ENCODE data around the gene HDLBP.

Gene HDLBP

DNA sequence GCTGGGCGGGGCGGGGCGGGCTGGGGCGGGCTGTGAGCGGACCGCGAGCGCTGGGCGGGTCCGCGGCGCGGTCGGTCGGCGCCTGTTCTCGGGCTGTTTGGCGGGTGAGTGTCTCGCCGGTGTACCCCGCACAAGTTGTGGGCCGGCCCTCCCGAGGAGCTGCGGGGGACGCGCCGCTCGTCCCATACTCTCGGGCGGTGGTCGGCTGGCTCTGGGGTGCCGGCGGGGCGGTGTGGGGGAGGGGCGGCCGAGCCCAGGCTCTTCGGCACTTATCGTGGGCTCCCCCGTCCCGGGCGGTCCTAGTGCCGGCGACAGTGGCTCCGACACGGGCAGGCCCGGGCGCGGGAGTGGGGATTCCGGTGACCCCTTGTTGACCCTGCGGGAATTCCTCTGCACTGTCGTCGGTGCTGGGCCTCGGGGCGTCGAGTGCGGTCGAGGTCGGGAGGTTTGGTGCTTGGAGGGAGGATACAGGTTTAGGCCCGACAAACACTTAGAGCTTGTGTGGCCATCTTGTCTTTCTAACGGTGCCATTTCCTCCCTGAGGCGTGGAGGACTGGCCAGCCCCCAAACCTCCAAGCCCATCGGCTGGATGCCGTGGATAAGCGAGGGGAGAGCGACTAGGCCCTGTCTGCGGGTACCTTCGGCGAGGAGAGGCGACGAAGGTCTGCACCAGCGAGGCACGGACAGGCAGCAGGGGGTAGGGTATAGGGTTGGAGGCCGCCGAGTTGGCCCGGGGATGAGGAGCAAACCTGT lies 583 bp upstream of the HDLBP start, which contains the start of gene SEPTIN2:
TSS of gene SEPTIN2 (plus strand) at position 47 of the 753 bp plus-strand sequence. CDS start 8,308 bp downstream, outside the sequence.
- no peak; the same call in none of the 2 replicates for TF ChIP-seq POLR2A (IDR thresholded peaks at IDR 0.05; ENCODE audit: low read depth, low read length)
- peak; percentile 67; the same call in 1 of the 2 replicates for TF ChIP-seq TAF1 (IDR thresholded peaks at IDR 0.05; ENCODE audit: borderline replicate concordance, low read depth, low read length)
- TF ChIP-seq POLR2AphosphoS5 (IDR thresholded peaks at IDR 0.05; ENCODE audit: low read depth, low read length): 0 out of 2 replicates have a peak, but pooled peaks have one; percentile 5
- FAIRE-seq (peak; percentile 84), DNase-seq (ENCODE audit: insufficient read length) (no peak)

DNA sequence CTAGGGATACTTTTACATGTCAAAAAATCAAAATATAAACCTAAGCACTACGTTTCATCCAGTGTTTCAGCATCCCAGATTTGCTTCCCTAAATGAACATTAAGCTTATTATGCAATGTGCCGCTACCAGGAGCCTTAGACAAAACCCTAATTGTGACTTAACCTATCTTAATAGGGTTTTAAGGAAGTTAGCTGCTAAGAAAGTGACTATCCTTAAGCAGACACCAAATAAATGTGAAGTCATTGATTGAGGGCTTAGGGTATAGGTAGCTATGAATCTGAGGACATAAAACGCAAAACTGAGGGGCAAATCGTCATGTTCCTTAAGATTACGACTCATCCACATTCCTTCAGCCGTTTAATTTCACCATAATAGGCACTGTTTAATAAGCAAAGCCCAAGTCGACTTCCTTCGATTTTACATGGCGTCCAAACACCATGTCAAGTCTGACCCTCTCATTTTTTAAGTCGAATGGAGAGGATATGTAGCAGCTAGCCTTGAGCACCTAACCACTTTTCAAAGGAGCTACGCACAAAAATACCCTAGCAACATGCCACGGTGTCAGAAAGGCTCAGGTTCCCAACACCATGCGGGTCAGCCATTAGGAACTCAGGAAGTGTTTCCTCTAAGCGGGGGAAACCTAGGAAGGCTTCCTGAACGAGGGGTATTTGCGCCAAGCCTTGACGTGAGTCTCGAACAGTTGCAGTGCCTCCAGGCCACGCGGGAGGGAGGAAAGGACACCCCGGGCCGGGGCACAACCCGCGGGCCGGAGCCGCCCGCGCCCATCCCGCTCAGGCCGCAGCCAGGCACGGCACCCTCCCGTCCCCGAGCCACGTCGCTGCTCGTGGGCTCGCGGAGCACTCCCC lies 1.0 kb downstream of the HDLBP start:
- no peak for FAIRE-seq
- DNase-seq (ENCODE audit: insufficient read length): no peak
- TF ChIP-seq POLR2AphosphoS5 (IDR thresholded peaks at IDR 0.05; ENCODE audit: low read depth, low read length): no peak
- TF ChIP-seq POLR2A (IDR thresholded peaks at IDR 0.05; ENCODE audit: low read depth, low read length): no peak
- TF ChIP-seq TAF1 (IDR thresholded peaks at IDR 0.05; ENCODE audit: borderline replicate concordance, low read depth, low read length): no peak; the same call in 1 of the 2 replicates

DNA sequence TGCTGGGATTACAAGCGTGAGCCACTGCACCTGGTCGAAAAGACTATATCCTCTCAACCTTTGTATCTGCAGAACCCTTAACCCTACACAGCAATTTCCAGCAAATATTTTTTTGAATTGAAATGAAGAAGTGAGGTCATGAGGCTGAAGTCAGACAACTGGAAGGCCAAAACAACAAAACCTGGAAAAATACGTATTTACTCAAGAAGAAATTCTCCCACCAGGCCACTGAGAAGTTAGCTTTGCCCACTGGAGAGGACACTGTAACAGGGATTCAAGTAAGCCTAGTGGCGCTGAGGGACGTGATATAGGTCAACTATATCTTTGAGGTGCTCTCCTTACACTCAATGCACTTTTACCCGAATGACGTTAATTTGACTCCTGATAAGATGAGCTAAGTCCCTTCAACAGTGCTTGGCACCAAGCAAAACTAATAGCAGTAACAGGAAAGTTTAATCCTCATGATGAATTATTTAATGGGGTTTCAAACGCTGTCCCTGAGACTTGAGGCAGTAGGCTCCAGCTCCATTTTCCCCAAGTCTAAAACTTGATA lies 1.9 kb downstream of the HDLBP start:
- FAIRE-seq: no peak
- DNase-seq (ENCODE audit: insufficient read length): no peak
- no peak for TF ChIP-seq POLR2AphosphoS5 (IDR thresholded peaks at IDR 0.05; ENCODE audit: low read depth, low read length)
- no peak for TF ChIP-seq TAF1 (IDR thresholded peaks at IDR 0.05; ENCODE audit: borderline replicate concordance, low read depth, low read length)
- TF ChIP-seq POLR2A (IDR thresholded peaks at IDR 0.05; ENCODE audit: low read depth, low read length): no peak

DNA sequence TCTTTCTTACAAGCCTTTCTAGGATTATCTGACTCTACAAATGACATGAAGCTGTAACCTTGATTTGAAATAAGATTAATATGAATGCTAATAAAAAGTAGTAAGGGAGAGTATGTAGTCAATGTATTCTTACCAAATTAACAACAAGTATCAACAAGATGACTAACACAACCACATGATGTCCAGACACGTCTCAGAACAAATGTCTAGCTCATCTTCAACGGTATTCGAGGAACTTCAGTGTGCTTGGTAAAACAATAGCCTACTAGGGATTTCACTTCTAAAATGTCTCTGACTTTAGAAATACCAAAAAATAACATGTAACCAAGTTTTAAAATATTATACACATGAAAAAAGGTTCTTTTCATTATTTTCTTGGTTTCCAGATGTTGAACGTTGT lies 3.4 kb downstream of the HDLBP start:
- peak; percentile 48 for FAIRE-seq
- TF ChIP-seq POLR2AphosphoS5 (IDR thresholded peaks at IDR 0.05; ENCODE audit: low read depth, low read length) (no peak), TAF1 (IDR thresholded peaks at IDR 0.05; ENCODE audit: borderline replicate concordance, low read depth, low read length) (no peak), POLR2A (IDR thresholded peaks at IDR 0.05; ENCODE audit: low read depth, low read length) (no peak)
- DNase-seq (ENCODE audit: insufficient read length): no peak

DNA sequence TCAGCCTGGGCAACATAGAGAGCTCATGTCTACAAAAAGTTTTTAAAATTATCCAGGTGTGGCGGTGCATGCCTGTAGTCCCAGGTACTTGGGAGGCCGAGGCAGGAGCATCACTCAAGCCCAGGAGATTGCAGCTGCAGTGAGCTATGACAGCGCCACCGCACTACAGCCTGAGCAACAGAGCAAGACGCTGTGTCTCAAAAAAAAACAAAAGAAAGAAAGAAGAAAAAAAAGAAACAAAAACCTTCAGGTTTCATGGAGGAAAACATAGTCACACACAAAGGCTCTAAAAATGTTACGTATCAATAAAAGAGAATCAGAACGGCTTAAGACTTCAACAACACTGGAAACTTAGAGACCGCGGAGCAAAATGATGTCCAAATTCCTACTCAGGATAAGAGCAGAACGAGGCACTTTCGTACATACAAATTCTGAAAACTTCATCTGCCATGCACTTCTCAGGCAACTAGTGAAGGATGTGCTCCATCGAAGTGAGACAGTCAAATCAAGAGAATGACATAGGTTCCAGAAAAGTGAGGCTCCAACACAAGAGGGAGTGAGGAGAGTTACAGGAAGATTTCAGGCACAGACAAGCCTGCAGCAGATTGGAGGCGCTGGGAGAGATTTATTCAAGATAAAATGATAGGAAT lies 4.4 kb downstream of the HDLBP start:
- FAIRE-seq: peak; percentile 85
- no peak for TF ChIP-seq POLR2A (IDR thresholded peaks at IDR 0.05; ENCODE audit: low read depth, low read length)
- TF ChIP-seq POLR2AphosphoS5 (IDR thresholded peaks at IDR 0.05; ENCODE audit: low read depth, low read length): no peak
- no peak for TF ChIP-seq TAF1 (IDR thresholded peaks at IDR 0.05; ENCODE audit: borderline replicate concordance, low read depth, low read length)
- DNase-seq (ENCODE audit: insufficient read length): no peak

DNA sequence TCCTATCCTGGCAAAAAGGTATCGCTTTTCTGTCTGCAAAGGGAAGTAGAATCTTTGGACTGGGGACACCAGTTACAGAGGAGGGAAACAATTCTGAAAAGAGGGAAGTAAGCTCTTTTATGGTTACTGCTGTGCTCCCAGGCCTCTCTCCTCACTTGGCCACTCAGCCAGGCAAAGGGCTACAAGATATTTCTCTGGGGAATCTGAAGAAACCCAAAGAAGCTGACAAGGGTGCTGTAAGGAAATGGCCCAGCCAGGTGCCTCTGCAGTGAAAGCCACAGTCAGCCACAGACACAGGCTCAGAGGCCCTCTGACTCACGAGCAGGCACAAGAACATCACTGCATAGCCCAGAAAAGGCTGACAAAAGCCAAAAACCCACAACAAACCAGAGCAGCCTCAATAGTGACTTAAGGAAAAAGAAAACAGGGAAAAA lies 5.8 kb downstream of the HDLBP start:
- DNase-seq (ENCODE audit: insufficient read length) (peak; percentile 33), FAIRE-seq (peak; percentile 88)

DNA sequence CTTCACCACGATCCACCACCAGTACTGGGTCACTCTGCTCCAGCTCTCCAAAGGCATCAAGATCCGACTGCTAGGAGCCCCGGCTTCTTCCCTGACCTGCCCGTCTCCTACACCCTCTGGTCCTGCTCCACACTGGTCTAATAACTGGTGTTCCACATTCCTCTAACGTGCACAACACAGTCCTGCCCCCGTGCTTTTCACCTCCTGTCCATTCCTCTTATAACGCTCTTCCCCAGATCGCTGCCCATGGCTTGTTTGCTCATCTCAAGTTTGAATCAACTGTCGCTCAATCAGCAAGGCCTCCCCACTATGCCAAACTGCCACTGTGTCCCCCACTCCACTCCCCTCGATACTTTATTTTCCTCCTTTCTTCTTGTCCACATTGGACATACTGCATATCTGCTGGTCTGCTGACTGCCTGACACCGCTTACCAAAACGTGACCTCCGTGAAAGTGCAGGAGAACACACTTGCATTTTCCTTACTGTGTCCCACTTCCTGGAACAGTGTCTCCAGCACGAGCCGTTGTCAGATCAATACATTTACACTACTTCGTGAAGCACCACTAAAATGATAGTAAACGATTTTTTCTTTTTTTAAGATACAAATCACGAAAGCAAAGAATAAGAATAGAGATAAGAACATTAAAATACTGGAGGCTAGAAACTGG lies 6.5 kb downstream of the HDLBP start:
- DNase-seq (ENCODE audit: insufficient read length): no peak
- TF ChIP-seq POLR2AphosphoS5 (IDR thresholded peaks at IDR 0.05; ENCODE audit: low read depth, low read length) (no peak), POLR2A (IDR thresholded peaks at IDR 0.05; ENCODE audit: low read depth, low read length) (no peak), TAF1 (IDR thresholded peaks at IDR 0.05; ENCODE audit: borderline replicate concordance, low read depth, low read length) (no peak)
- FAIRE-seq: no peak

More for the DNA sequence above, 5.8 kb downstream of the HDLBP start:
- TF ChIP-seq POLR2A (IDR thresholded peaks at IDR 0.05; ENCODE audit: low read depth, low read length) (peak; percentile 59; the same call in 1 of the 2 replicates), POLR2AphosphoS5 (IDR thresholded peaks at IDR 0.05; ENCODE audit: low read depth, low read length) (no peak), TAF1 (IDR thresholded peaks at IDR 0.05; ENCODE audit: borderline replicate concordance, low read depth, low read length) (peak; percentile 38; the same call in 1 of the 2 replicates)

DNA sequence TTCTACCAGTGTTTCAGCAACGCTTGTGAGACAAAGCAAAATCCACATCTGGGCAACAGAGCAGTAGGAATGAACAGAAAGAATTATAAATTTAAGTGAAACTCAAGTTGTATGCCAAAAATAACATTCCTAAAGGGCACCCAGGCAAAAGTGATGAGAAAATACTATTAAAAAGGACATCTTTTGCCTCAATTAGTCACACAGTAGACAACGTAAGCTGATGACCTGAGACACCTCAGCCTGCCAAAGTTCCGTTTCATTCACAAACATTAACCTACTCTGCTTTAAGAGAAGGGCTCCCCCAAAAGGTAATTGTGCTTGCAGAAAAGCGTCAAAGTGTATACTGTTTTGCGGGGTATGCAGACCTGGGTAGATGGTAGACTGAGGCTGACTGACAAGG lies 7.2 kb downstream of the HDLBP start:
- FAIRE-seq (no peak), DNase-seq (ENCODE audit: insufficient read length) (no peak)
- no peak for TF ChIP-seq POLR2A (IDR thresholded peaks at IDR 0.05; ENCODE audit: low read depth, low read length)
- no peak for TF ChIP-seq TAF1 (IDR thresholded peaks at IDR 0.05; ENCODE audit: borderline replicate concordance, low read depth, low read length)
- TF ChIP-seq POLR2AphosphoS5 (IDR thresholded peaks at IDR 0.05; ENCODE audit: low read depth, low read length): no peak

DNA sequence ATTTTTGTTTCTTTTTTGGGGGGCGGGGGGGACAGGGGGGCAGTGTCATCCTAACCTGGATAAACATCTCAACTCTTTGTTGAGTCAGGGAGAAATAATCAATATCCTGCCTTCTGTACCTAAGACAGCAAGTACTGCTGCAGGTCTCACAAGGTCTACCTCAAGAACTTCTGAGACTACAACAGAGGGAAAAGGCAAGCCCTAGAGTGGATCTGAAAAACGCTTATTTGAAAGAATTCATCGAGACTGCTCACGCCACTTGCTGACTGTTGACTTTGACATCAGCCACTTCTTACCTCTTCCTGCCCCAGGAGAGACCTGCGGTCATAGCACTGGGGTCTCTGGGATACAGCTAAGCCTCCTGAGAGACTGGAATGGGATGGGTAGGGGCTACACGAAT lies 8.4 kb downstream of the HDLBP start:
- no peak for FAIRE-seq
- TF ChIP-seq POLR2AphosphoS5 (IDR thresholded peaks at IDR 0.05; ENCODE audit: low read depth, low read length): no peak
- TF ChIP-seq TAF1 (IDR thresholded peaks at IDR 0.05; ENCODE audit: borderline replicate concordance, low read depth, low read length): no peak

DNA sequence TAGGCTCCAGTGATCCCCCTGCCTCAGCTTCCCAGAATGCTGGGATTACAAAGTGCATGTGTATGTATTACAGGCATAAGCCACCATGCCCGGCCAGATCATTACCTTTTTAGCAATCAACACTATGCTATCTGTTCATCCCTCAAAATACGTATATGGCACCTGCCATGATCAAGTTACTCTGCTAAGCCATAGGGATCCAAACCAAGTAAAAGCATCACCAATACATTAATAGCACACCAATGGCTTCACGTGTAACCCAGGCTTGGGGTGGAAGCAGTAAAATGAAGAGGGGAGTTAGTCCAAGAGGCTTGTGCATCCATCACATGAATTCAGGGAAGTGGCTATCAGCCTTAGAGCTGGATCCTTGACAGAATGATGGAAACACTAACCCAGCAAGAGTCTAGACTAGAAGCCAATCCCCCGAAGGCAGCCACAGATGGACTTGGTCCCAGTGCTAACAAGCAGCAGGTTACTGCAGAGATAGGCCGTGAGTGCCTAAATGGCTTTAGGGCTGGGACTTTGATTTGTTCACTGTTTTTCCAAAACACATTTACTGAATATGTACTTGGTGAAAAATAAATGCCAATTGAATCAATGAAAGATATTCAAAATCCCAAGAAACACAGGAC lies 11.3 kb downstream of the HDLBP start:
- DNase-seq (ENCODE audit: insufficient read length) (no peak), FAIRE-seq (no peak)
- TF ChIP-seq POLR2AphosphoS5 (IDR thresholded peaks at IDR 0.05; ENCODE audit: low read depth, low read length): no peak
- TF ChIP-seq TAF1 (IDR thresholded peaks at IDR 0.05; ENCODE audit: borderline replicate concordance, low read depth, low read length): no peak
- no peak for TF ChIP-seq POLR2A (IDR thresholded peaks at IDR 0.05; ENCODE audit: low read depth, low read length)

More for the DNA sequence above, 8.4 kb downstream of the HDLBP start:
- DNase-seq (ENCODE audit: insufficient read length): no peak

Measured in GM12892 (cell line).